PFSK-1 (cell line): ENCODE data around the gene TIGD1.

Experiments used
- POLR2AphosphoS5 ChIP-seq: IDR thresholded peaks from 2 replicates; pipeline ENCODE4 v1.6.1; 2012; ENCODE audit warnings: low read depth, mild to moderate bottlenecking, control low read depth, low read length, moderate library complexity
- TAF1 ChIP-seq: IDR thresholded peaks from 2 replicates; pipeline ENCODE4 v1.6.1; 2012; ENCODE audit warnings: low read length, control low read depth, borderline replicate concordance; ENCODE audit not compliant: insufficient read depth

- no peak for TF ChIP-seq TAF1
- TF ChIP-seq POLR2AphosphoS5 = no peak
Measured at GRCh38 chr2:232505856-232506255, 44.5 kb downstream of the TIGD1 start.
